Raji (cell line): Measurements from ENCODE around the gene RPS27L.

ENCODE experiments used
- POLR2A ChIP-seq: IDR thresholded peaks from 2 replicates; pipeline ENCODE4 v1.6.1; 2011; ENCODE audit warnings: low read depth, low read length, control low read depth; ENCODE audit not compliant: insufficient read depth

Gene RPS27L

GRCh38 chr15:63103416-63103815, 53.9 kb downstream of the RPS27L start:
- TF ChIP-seq POLR2A: no peak
